WTC11 (cell line): ENCODE data around the gene ZNF792. TPM values are rescaled to one million over a fixed set of nuclear protein-coding genes. Genes with fewer than 3 reads are reported as not detected.

Experiments
- ATAC-seq: fragments of 200-7000 bp; cut with Tn5 transposase; 2 replicates; pipeline ENCODE4 v1.10.0; 2021; ENCODE audit warnings: mild to moderate bottlenecking, moderate library complexity
- CTCF ChIA-PET: fragments of 300-600 bp; sonication (Branson Sonifier 250); formaldehyde crosslinking; loops from one replicate; lab custom pipeline; 2021; ENCODE audit warnings: antibody characterized with exemption; lab: Charles Lee
- POLR2A ChIA-PET: fragments of 350-600 bp; sonication (Branson Sonifier 250); formaldehyde crosslinking; loops from one replicate; lab custom pipeline; 2021; ENCODE audit warnings: antibody characterized with exemption; lab: Charles Lee
- DNase-seq: peaks from one replicate; pipeline ENCODE4 v3.0.0; 2021; ENCODE audit warnings: low spot score
- H3K27ac Mint-ChIP-seq: 2 replicates; pipeline ENCODE4 v1.8.0; 2021; ENCODE audit warnings: mixed read lengths
- H3K27me3 Mint-ChIP-seq: 2 replicates; pipeline ENCODE4 v1.8.0; 2021; ENCODE audit warnings: low read depth, mild to moderate bottlenecking, moderate library complexity, mixed read lengths
- H3K36me3 Mint-ChIP-seq: 2 replicates; pipeline ENCODE4 v1.8.0; 2021; ENCODE audit warnings: mixed read lengths
- H3K4me1 Mint-ChIP-seq: 2 replicates; pipeline ENCODE4 v1.8.0; 2022; ENCODE audit warnings: mixed read lengths
- H3K4me3 Mint-ChIP-seq: 2 replicates; pipeline ENCODE4 v1.8.0; 2021; ENCODE audit warnings: mild to moderate bottlenecking, moderate library complexity, mixed read lengths
- H3K9me3 Mint-ChIP-seq: 2 replicates; pipeline ENCODE4 v1.8.0; 2021; ENCODE audit warnings: mixed read lengths
- AFF4 ChIP-seq: sonication (generic); formaldehyde crosslinking; IDR thresholded peaks from 2 replicates; pipeline ENCODE4 v1.8.1; 2023; ENCODE audit warnings: mild to moderate bottlenecking, missing genetic modification reagents, borderline replicate concordance
- ATF6 ChIP-seq: sonication (generic); formaldehyde crosslinking; IDR thresholded peaks from 2 replicates; pipeline ENCODE4 v1.8.1; 2023; ENCODE audit warnings: mild to moderate bottlenecking, missing genetic modification reagents
- CREB1 ChIP-seq: sonication (generic); formaldehyde crosslinking; IDR thresholded peaks from 2 replicates; pipeline ENCODE4 v1.8.0; 2023; ENCODE audit warnings: mild to moderate bottlenecking, missing genetic modification reagents
- CTCF ChIP-seq: fragments of 200-600 bp; IDR thresholded peaks from 2 replicates; pipeline ENCODE4 v1.8.0; 2022; ENCODE audit warnings: antibody characterized with exemption
- GRHL2 ChIP-seq: fragments of 250-450 bp; sonication (Bioruptor Pico); IDR thresholded peaks from 2 replicates; pipeline ENCODE4 v1.8.0; 2022; ENCODE audit warnings: mild to moderate bottlenecking, moderate library complexity; ENCODE audit not compliant: insufficient replicate concordance, severe bottlenecking
- HMGA2 ChIP-seq: fragments of 250-450 bp; sonication (Bioruptor Pico); IDR thresholded peaks from 2 replicates; pipeline ENCODE4 v1.4.0; 2021; ENCODE audit warnings: mild to moderate bottlenecking, moderate library complexity
- MAX ChIP-seq: sonication (generic); formaldehyde crosslinking; IDR thresholded peaks from 2 replicates; pipeline ENCODE4 v1.8.0; 2022; ENCODE audit warnings: mild to moderate bottlenecking, missing genetic modification reagents
- NFATC4 ChIP-seq: fragments of 250-450 bp; sonication (Bioruptor Pico); IDR thresholded peaks from 2 replicates; pipeline ENCODE4 v1.9.0; 2021; ENCODE audit warnings: mild to moderate bottlenecking
- NFE2L1 ChIP-seq: sonication (generic); formaldehyde crosslinking; IDR thresholded peaks from 2 replicates; pipeline ENCODE4 v1.8.1; 2023; ENCODE audit warnings: missing genetic modification reagents
- NFYB ChIP-seq: sonication (generic); formaldehyde crosslinking; conservative IDR thresholded peaks from 2 replicates; pipeline ENCODE4 v1.8.0; 2022; ENCODE audit warnings: low read depth, missing genetic modification reagents
- NR1H2 ChIP-seq: sonication (generic); formaldehyde crosslinking; IDR thresholded peaks from 2 replicates; pipeline ENCODE4 v1.9.0; 2021; ENCODE audit warnings: mild to moderate bottlenecking, moderate library complexity, missing genetic modification reagents
- NR3C1 ChIP-seq: sonication (generic); formaldehyde crosslinking; conservative IDR thresholded peaks from 2 replicates; pipeline ENCODE4 v1.8.1; 2023; ENCODE audit warnings: low read depth, mild to moderate bottlenecking, missing genetic modification reagents
- SOX15 ChIP-seq: fragments of 250-450 bp; sonication (Bioruptor Pico); IDR thresholded peaks from 2 replicates; pipeline ENCODE4 v1.9.0; 2021; ENCODE audit warnings: mild to moderate bottlenecking
- STAT6 ChIP-seq: sonication (generic); formaldehyde crosslinking; conservative IDR thresholded peaks from 2 replicates; pipeline ENCODE4 v1.8.1; 2023; ENCODE audit warnings: mild to moderate bottlenecking, low read depth, missing genetic modification reagents, moderate library complexity
- ZBTB21 ChIP-seq: sonication (generic); formaldehyde crosslinking; IDR thresholded peaks from 2 replicates; pipeline ENCODE4 v1.8.1; 2023; ENCODE audit warnings: mild to moderate bottlenecking, missing genetic modification reagents, borderline replicate concordance
- ZNF671 ChIP-seq: fragments of 250-450 bp; sonication (Bioruptor Pico); IDR thresholded peaks from 2 replicates; pipeline ENCODE4 v1.8.0; 2021; ENCODE audit warnings: mild to moderate bottlenecking
- ZSCAN18 ChIP-seq: fragments of 250-450 bp; sonication (Bioruptor Pico); IDR thresholded peaks from 2 replicates; pipeline ENCODE4 v2.1.2; 2022; ENCODE audit warnings: mild to moderate bottlenecking, moderate library complexity
- total RNA-seq: library from RNA; stranded (reverse); gene quantifications from 3 replicates; pipeline ENCODE4 v1.2.3, GENCODE V29; 2021
- TF ChIP-seq, protein P1 (sequence below): sonication (generic); formaldehyde crosslinking; IDR thresholded peaks from 2 replicates; pipeline ENCODE4 v1.8.1; 2023; ENCODE audit warnings: mild to moderate bottlenecking, missing genetic modification reagents
- TF ChIP-seq, protein P2 (sequence below): sonication (generic); formaldehyde crosslinking; IDR thresholded peaks from 2 replicates; pipeline ENCODE4 v1.8.1; 2023; ENCODE audit warnings: mild to moderate bottlenecking, missing genetic modification reagents, moderate library complexity

ZNF792 gene
- total RNA-seq, 1 experiment from 2014 or later: 12.9 TPM

DNA sequence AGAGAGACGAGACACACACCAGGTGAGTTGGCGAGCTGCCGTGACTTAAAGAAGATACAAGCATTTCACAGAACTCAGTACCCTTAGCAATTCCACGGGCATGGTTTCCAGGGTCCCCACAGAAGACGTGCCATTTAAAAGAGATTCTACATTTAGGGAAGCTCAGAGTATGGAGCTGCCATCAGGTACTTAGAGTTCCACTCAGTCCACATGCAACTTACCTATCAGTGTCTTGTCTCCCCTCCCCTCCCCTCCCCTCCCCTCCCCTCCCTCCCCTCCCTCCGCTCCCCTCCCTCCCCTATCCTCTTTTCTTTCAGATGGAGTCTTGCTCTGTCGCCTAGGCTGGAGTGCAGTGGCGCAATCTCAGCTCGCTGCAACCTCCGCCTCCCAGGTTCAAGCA is 25.1 kb downstream of the ZNF792 start (continued):
- TF ChIP-seq AFF4 (no peak), CREB1 (no peak), NFATC4 (CRISPR knock-in tag) (no peak), MAX (CRISPR knock-in tag) (no peak), SOX15 (no peak), NFE2L1 (CRISPR knock-in tag) (no peak), ZSCAN18 (CRISPR knock-in tag) (no peak), NR3C1 (CRISPR knock-in tag) (no peak), NR1H2 (CRISPR knock-in tag) (no peak), ZBTB21 (CRISPR knock-in tag) (no peak)
- TF ChIP-seq, protein P1, sequence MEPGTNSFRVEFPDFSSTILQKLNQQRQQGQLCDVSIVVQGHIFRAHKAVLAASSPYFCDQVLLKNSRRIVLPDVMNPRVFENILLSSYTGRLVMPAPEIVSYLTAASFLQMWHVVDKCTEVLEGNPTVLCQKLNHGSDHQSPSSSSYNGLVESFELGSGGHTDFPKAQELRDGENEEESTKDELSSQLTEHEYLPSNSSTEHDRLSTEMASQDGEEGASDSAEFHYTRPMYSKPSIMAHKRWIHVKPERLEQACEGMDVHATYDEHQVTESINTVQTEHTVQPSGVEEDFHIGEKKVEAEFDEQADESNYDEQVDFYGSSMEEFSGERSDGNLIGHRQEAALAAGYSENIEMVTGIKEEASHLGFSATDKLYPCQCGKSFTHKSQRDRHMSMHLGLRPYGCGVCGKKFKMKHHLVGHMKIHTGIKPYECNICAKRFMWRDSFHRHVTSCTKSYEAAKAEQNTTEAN: no peak
- TF ChIP-seq, protein P2, sequence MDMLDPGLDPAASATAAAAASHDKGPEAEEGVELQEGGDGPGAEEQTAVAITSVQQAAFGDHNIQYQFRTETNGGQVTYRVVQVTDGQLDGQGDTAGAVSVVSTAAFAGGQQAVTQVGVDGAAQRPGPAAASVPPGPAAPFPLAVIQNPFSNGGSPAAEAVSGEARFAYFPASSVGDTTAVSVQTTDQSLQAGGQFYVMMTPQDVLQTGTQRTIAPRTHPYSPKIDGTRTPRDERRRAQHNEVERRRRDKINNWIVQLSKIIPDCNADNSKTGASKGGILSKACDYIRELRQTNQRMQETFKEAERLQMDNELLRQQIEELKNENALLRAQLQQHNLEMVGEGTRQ (CRISPR knock-in tag): no peak
- TF ChIP-seq, all 79 proteins: peak for 0

DNA sequence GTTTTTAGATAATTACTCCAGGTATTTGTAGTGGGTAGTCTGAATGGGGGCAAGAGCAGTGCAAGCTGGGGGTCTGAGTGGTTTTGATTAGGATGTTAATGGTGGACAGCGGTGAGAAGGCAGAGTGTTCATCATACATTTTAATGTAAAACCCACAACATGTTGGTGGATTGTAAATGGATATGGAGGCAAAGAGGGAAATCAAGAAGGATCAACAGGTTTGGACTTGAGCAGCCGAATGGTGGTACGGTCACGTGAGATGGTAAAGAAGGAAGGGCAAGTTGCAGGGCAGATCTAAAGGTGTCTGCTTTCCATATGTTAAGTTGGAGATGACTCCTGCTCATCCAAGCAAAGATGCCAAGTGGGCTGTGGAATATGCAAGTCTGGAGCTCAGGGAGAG is 27.8 kb downstream of the ZNF792 start:
- H3K9me3 Mint-ChIP-seq: peaks cover 11% of the 10 kb centered on the region; the same call in 1 of the 2 replicates
- ChIA-PET POLR2A (no interaction called here), CTCF (interaction anchor here (0.7 to 1.2 kb wide), 2 partner anchors 9 to 97 kb away, joined by 3 read pairs; partner anchors contain the start of gene ZNF30)
- DNase-seq (no peak), ATAC-seq (no peak)
- H3K4me3 Mint-ChIP-seq: no peak overlapping the region
- H3K27ac Mint-ChIP-seq: no peak overlapping the region
- H3K4me1 Mint-ChIP-seq: no peaks in the 10 kb centered on the region
- H3K27me3 Mint-ChIP-seq: no peaks in the 10 kb centered on the region
- peaks cover 39% of the 10 kb centered on the region for H3K36me3 Mint-ChIP-seq
- TF ChIP-seq GRHL2 (CRISPR knock-in tag) (no peak), NFATC4 (CRISPR knock-in tag) (no peak), CTCF (no peak), HMGA2 (CRISPR knock-in tag) (no peak), ATF6 (CRISPR knock-in tag) (no peak), NFYB (CRISPR knock-in tag) (no peak), ZNF671 (CRISPR knock-in tag) (no peak), STAT6 (CRISPR knock-in tag) (no peak)
